Neural cell (in vitro differentiated cells): ENCODE results near the gene RBM4B. TPM values are rescaled to one million over a fixed set of nuclear protein-coding genes. Genes with fewer than 3 reads are reported as not detected.

Source experiments
- H2AFZ ChIP-seq: fragments of 200-600, 300-800 bp; sonication (generic), shearing (Covaris generic); 2 replicates; pipeline ENCODE4 v1.6.0; 2014; ENCODE audit warnings: low read depth, mild to moderate bottlenecking, antibody characterized with exemption, low read length, moderate library complexity
- H3F3A ChIP-seq: fragments of 200-600 bp; shearing (Covaris generic); 2 replicates; pipeline ENCODE4 v1.6.1; 2016; ENCODE audit warnings: mild to moderate bottlenecking, moderate library complexity, mixed read lengths, antibody characterized with exemption, low read length; ENCODE audit not compliant: insufficient read depth, poor library complexity, severe bottlenecking
- H3K27ac ChIP-seq: fragments of 200-600, 300-800 bp; sonication (generic), shearing (Covaris generic); 2 replicates; pipeline ENCODE4 v1.5.1; 2014; ENCODE audit warnings: mild to moderate bottlenecking, low read length, moderate library complexity
- H3K27me3 ChIP-seq: fragments of 300-800, 200-600 bp; sonication (generic), shearing (Covaris generic); 2 replicates; pipeline ENCODE4 v1.6.0; 2014; ENCODE audit warnings: mild to moderate bottlenecking, low read depth, low read length, moderate library complexity; ENCODE audit not compliant: insufficient read depth
- H3K36me3 ChIP-seq: fragments of 300-800, 200-600 bp; sonication (generic), shearing (Covaris generic); 2 replicates; pipeline ENCODE4 v1.5.1; 2014; ENCODE audit warnings: mild to moderate bottlenecking, antibody characterized with exemption, low read length, moderate library complexity; ENCODE audit not compliant: insufficient read depth
- H3K4me2 ChIP-seq: fragments of 300-800, 200-600 bp; sonication (generic), shearing (Covaris generic); 2 replicates; pipeline ENCODE4 v1.6.0; 2014; ENCODE audit warnings: mild to moderate bottlenecking, low read length
- H3K4me3 ChIP-seq: fragments of 300-800, 200-600 bp; sonication (generic), shearing (Covaris generic); 2 replicates; pipeline ENCODE4 v1.5.1; 2014; ENCODE audit warnings: mild to moderate bottlenecking, low read length, moderate library complexity
- H3K79me2 ChIP-seq: fragments of 200-600 bp; shearing (Covaris generic); replicated peaks from 2 replicates; pipeline ENCODE4 v1.6.0; 2014; ENCODE audit warnings: mild to moderate bottlenecking, low read length, moderate library complexity; ENCODE audit not compliant: insufficient read depth
- H3K9ac ChIP-seq: fragments of 300-800, 200-600 bp; sonication (generic), shearing (Covaris generic); 2 replicates; pipeline ENCODE4 v1.6.1; 2016; ENCODE audit warnings: mild to moderate bottlenecking, low read length, mixed read lengths
- H3K9me2 ChIP-seq: fragments of 200-600 bp; shearing (Covaris generic); 2 replicates; pipeline ENCODE4 v1.6.1; 2016; ENCODE audit warnings: mild to moderate bottlenecking, low read length, mixed read lengths; ENCODE audit not compliant: insufficient read depth
- H3K9me3 ChIP-seq: fragments of 200-600, 300-800 bp; sonication (generic), shearing (Covaris generic); 2 replicates; pipeline ENCODE4 v1.6.1; 2016; ENCODE audit warnings: mild to moderate bottlenecking, mixed run types, low read length, moderate library complexity, mixed read lengths
- H4K20me1 ChIP-seq: fragments of 200-600 bp; shearing (Covaris generic); 2 replicates; pipeline ENCODE4 v1.6.1; 2016; ENCODE audit warnings: mild to moderate bottlenecking, mixed run types; ENCODE audit not compliant: insufficient read depth
- EP300 ChIP-seq: fragments of 450-650 bp; conservative IDR thresholded peaks from 2 replicates; pipeline ENCODE4 v1.6.1; 2014; ENCODE audit warnings: antibody characterized with exemption, mild to moderate bottlenecking, moderate library complexity; ENCODE audit not compliant: poor library complexity, severe bottlenecking
- EZH2 ChIP-seq: fragments of 200-600, 300-800 bp; shearing (Covaris generic), sonication (generic); IDR thresholded peaks from 2 replicates; pipeline ENCODE4 v1.6.1; 2014; ENCODE audit warnings: antibody characterized with exemption, low read length, borderline replicate concordance, mild to moderate bottlenecking; ENCODE audit not compliant: insufficient read depth, poor library complexity, severe bottlenecking
- MXI1 ChIP-seq: fragments of 450-650 bp; conservative IDR thresholded peaks from 2 replicates; pipeline ENCODE4 v1.6.1; 2014; ENCODE audit warnings: antibody characterized with exemption, mild to moderate bottlenecking; ENCODE audit not compliant: poor library complexity, severe bottlenecking
- POLR2AphosphoS5 ChIP-seq: IDR thresholded peaks from 2 replicates; pipeline ENCODE4 v1.6.1; 2012
- RAD21 ChIP-seq: fragments of 450-650 bp; conservative IDR thresholded peaks from 2 replicates; pipeline ENCODE4 v1.6.1; 2014; ENCODE audit warnings: antibody characterized with exemption, mild to moderate bottlenecking, moderate library complexity
- SMC3 ChIP-seq: fragments of 450-650 bp; conservative IDR thresholded peaks from 2 replicates; pipeline ENCODE4 v1.6.1; 2014; ENCODE audit warnings: antibody characterized with exemption, mild to moderate bottlenecking, moderate library complexity; ENCODE audit not compliant: poor library complexity
- TAF1 ChIP-seq: IDR thresholded peaks from 2 replicates; pipeline ENCODE4 v1.6.1; 2012; ENCODE audit warnings: low read depth
- polyA plus RNA-seq: library from polyadenylated mRNA; depleted of rRNA; stranded (reverse); fragments of >200 nt; gene quantifications from 2 replicates; pipeline ENCODE4 v1.2.3, GENCODE V29; 2014
- TF ChIP-seq, protein P1 (sequence below): IDR thresholded peaks from 2 replicates; pipeline ENCODE4 v1.6.1; 2012; ENCODE audit warnings: borderline replicate concordance
- TF ChIP-seq, protein P2 (sequence below): fragments of 450-650 bp; IDR thresholded peaks from 2 replicates; pipeline ENCODE4 v1.5.1; 2014; ENCODE audit warnings: antibody characterized with exemption, mild to moderate bottlenecking, moderate library complexity; ENCODE audit not compliant: poor library complexity, severe bottlenecking

Gene RBM4B
- polyA plus RNA-seq, 1 donor from 2014 or later, result 197 TPM

DNA sequence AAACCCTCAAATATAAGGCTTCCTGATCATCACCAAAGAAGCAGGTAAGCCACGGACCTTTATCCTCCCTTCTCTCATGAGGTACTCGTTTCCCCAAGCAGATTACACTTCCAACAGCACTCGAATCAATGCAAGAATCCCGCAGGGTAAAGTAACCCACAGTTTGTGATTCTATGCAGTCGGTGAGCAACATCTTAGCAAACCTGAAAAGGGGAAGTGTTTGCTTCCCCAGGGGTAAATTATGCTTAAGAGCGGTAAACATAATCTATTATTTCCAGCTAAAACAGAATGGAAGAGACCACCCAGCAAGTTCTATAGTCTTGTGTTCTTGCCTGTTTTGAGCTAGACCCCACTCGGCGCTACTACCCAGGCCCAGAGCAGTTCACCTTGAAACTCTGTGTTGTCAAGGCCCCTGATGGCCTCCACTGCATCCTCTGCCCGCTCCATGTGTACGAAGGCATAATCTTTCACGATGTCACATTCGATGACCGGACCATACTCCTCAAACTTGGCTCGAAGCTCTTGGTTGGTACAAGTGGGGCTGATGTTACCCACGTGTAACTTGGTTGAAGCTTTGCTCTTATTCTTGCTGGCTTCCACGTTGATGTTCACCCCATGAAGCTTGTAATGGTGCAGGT is 1.3 kb downstream of the RBM4B start:
- H3K36me3 ChIP-seq, result no peaks in the 10 kb centered on the region
- H4K20me1 ChIP-seq, result no peaks in the 10 kb centered on the region
- H3K9ac ChIP-seq, result peak overlapping the region; percentile 31
- peak overlapping the region; percentile 77 for H3K4me3 ChIP-seq
- H2AFZ ChIP-seq, result no peak overlapping the region
- H3F3A ChIP-seq, result no peaks in the 10 kb centered on the region
- H3K27ac ChIP-seq, result peak overlapping the region; percentile 98
- H3K4me2 ChIP-seq, result peak overlapping the region; percentile 99
- no peaks in the 10 kb centered on the region for H3K27me3 ChIP-seq
- H3K9me3 ChIP-seq, result no peaks in the 10 kb centered on the region
- no peaks in the 10 kb centered on the region for H3K9me2 ChIP-seq
- TF ChIP-seq MXI1, result no peak
- no peak for TF ChIP-seq TAF1
- TF ChIP-seq EZH2, result no peak
- no peak for TF ChIP-seq RAD21
- TF ChIP-seq, protein P1, sequence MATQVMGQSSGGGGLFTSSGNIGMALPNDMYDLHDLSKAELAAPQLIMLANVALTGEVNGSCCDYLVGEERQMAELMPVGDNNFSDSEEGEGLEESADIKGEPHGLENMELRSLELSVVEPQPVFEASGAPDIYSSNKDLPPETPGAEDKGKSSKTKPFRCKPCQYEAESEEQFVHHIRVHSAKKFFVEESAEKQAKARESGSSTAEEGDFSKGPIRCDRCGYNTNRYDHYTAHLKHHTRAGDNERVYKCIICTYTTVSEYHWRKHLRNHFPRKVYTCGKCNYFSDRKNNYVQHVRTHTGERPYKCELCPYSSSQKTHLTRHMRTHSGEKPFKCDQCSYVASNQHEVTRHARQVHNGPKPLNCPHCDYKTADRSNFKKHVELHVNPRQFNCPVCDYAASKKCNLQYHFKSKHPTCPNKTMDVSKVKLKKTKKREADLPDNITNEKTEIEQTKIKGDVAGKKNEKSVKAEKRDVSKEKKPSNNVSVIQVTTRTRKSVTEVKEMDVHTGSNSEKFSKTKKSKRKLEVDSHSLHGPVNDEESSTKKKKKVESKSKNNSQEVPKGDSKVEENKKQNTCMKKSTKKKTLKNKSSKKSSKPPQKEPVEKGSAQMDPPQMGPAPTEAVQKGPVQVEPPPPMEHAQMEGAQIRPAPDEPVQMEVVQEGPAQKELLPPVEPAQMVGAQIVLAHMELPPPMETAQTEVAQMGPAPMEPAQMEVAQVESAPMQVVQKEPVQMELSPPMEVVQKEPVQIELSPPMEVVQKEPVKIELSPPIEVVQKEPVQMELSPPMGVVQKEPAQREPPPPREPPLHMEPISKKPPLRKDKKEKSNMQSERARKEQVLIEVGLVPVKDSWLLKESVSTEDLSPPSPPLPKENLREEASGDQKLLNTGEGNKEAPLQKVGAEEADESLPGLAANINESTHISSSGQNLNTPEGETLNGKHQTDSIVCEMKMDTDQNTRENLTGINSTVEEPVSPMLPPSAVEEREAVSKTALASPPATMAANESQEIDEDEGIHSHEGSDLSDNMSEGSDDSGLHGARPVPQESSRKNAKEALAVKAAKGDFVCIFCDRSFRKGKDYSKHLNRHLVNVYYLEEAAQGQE, result no peak
- no peak for TF ChIP-seq SMC3
- peaks cover 61% of the 10 kb centered on the region for H3K79me2 ChIP-seq

DNA sequence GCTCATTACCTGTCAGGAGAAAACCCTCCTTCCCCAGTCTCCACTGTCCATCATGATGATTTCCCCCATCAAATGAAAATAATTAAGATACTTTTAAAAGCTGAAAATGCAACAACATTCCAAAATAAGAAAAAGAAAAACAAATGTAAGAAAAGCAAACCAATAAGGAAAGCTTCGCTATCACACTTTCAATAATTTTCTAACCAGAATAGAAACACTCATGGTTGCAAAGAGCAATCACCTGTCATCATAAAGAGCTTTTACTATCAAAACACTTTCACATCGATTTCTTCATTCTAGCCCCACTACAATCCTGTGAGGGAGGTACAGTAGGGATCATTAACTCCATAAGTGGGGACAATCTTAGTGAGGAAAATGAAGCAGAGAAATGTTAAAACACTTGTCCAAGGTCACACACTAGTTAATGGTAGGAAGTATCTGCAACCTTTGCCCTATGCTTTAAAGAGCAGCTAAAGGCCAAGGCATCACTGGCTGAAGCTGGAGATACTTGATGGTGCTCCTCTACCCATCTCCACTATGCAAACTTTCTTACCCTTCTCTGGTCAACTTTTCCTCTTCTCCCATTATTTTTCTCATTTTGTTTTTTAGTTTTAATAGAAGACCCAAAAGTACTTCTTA is 2.6 kb downstream of the RBM4B start:
- Histone ChIP-seq H3K9ac (no peak overlapping the region), H3K27me3 (no peaks in the 10 kb centered on the region), H4K20me1 (peaks cover 9% of the 10 kb centered on the region), H3K79me2 (peaks cover 74% of the 10 kb centered on the region), H3K36me3 (no peaks in the 10 kb centered on the region), H3K4me3 (peak overlapping the region; percentile 77), H3F3A (no peaks in the 10 kb centered on the region), H3K9me3 (no peaks in the 10 kb centered on the region), H2AFZ (no peak overlapping the region), H3K27ac (no peak overlapping the region), H3K4me2 (peak overlapping the region; percentile 99), H3K9me2 (no peaks in the 10 kb centered on the region)
- TF ChIP-seq, protein P1, result no peak
- TF ChIP-seq, protein P2, sequence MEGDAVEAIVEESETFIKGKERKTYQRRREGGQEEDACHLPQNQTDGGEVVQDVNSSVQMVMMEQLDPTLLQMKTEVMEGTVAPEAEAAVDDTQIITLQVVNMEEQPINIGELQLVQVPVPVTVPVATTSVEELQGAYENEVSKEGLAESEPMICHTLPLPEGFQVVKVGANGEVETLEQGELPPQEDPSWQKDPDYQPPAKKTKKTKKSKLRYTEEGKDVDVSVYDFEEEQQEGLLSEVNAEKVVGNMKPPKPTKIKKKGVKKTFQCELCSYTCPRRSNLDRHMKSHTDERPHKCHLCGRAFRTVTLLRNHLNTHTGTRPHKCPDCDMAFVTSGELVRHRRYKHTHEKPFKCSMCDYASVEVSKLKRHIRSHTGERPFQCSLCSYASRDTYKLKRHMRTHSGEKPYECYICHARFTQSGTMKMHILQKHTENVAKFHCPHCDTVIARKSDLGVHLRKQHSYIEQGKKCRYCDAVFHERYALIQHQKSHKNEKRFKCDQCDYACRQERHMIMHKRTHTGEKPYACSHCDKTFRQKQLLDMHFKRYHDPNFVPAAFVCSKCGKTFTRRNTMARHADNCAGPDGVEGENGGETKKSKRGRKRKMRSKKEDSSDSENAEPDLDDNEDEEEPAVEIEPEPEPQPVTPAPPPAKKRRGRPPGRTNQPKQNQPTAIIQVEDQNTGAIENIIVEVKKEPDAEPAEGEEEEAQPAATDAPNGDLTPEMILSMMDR, result no peak
- TF ChIP-seq EZH2 (no peak), RAD21 (no peak), EP300 (no peak), TAF1 (no peak), POLR2AphosphoS5 (no peak), MXI1 (no peak)
